Measurements from ENCODE around the gene PPIL1.

Gene PPIL1

GRCh38 chr6:36843170-36843569 lies 31.4 kb downstream of the PPIL1 start:
- TF ChIP-seq CTCF (IDR thresholded peaks at IDR 0.05; ENCODE audit: low read depth, low read length) = no peak
- no peak overlapping the region for H3K4me3 ChIP-seq (replicated peaks in 1 of 2; ENCODE audit: low read depth in 2 of 2, low read length in 2 of 2)
- no peak for DNase-seq (ENCODE audit: low read depth in 2 of 2)

- H3K4me3 ChIP-seq (replicated peaks in 1 of 2; ENCODE audit: low read depth in 2 of 2, low read length in 2 of 2) = no peak overlapping the region
- TF ChIP-seq CTCF (IDR thresholded peaks at IDR 0.05; ENCODE audit: low read depth, low read length) = no peak
- DNase-seq (ENCODE audit: low read depth in 2 of 2) = no peak
Observed at GRCh38 chr6:36841756-36842155, 32.8 kb downstream of the PPIL1 start.

- no peak for TF ChIP-seq CTCF (IDR thresholded peaks at IDR 0.05; ENCODE audit: low read depth, low read length)
- peak in 1 of 2 donors; percentile 27 for DNase-seq (ENCODE audit: low read depth in 2 of 2)
- H3K4me3 ChIP-seq (replicated peaks in 1 of 2; ENCODE audit: low read depth in 2 of 2, low read length in 2 of 2) = peak overlapping the region; percentile 34 to 51
Observed at GRCh38 chr6:36840432-36841403, 33.9 kb downstream of the PPIL1 start.

- peak in 1 of 2 donors; percentile 55 for DNase-seq (ENCODE audit: low read depth in 2 of 2)
- TF ChIP-seq CTCF (IDR thresholded peaks at IDR 0.05; ENCODE audit: low read depth, low read length) = no peak
- peak overlapping the region; percentile 51 to 54 for H3K4me3 ChIP-seq (replicated peaks in 1 of 2; ENCODE audit: low read depth in 2 of 2, low read length in 2 of 2)
Observed at GRCh38 chr6:36839749-36840431, 34.7 kb downstream of the PPIL1 start.

GRCh38 chr6:36838896-36839748 lies 35.5 kb downstream of the PPIL1 start, which contains the start of gene CPNE5:
Gene CPNE5 (minus strand): TSS chr6:36839444. CDS start chr6:36839377, 67 bp downstream.
- no peak for DNase-seq (ENCODE audit: low read depth in 2 of 2)
- H3K4me3 ChIP-seq (replicated peaks in 1 of 2; ENCODE audit: low read depth in 2 of 2, low read length in 2 of 2) = peak within 1 kb of the TSS; percentile 51 to 54

More at GRCh38 chr6:36838896-36839748, 35.5 kb downstream of the PPIL1 start, which contains the start of gene CPNE5:
- no peak for TF ChIP-seq CTCF (IDR thresholded peaks at IDR 0.05; ENCODE audit: low read depth, low read length)

Measured in cardiac fibroblast (primary cell).